Omental fat pad (tissue), 4 donors: ENCODE data around the gene PEF1. TPM values are rescaled to one million over a fixed set of nuclear protein-coding genes. Genes with fewer than 3 reads are reported as not detected.

Source experiments
- ATAC-seq: fragments of 150-250 bp; one replicate; pipeline ENCODE4 v1.9.1; 2016; ENCODE audit warnings: mild to moderate bottlenecking, moderate library complexity; ENCODE audit not compliant: low FRiP score
- DNase-seq: peaks from one replicate; pipeline ENCODE4 v3.0.0-alpha.2; 2019; ENCODE audit warnings: low spot score
- total RNA-seq, 4 donors: library from RNA; depleted of rRNA; stranded (reverse); fragments of >200 nt; gene quantifications; one replicate each; pipeline ENCODE4 v1.1.0, GENCODE V29; 2016
- TF ChIP-seq, protein P1 (sequence below), 3 donors: fragments of 450-650 bp; IDR thresholded peaks; one replicate each; pipeline ENCODE4 v1.5.1; 2016 to 2017; ENCODE audit warnings: antibody characterized with exemption in 3 of 3, mild to moderate bottlenecking in 3 of 3, moderate library complexity in 2 of 3

The PEF1 gene
- total RNA-seq, 4 donors from 2014 or later, result 54.7 to 73.5 (median 67.3) TPM

DNA sequence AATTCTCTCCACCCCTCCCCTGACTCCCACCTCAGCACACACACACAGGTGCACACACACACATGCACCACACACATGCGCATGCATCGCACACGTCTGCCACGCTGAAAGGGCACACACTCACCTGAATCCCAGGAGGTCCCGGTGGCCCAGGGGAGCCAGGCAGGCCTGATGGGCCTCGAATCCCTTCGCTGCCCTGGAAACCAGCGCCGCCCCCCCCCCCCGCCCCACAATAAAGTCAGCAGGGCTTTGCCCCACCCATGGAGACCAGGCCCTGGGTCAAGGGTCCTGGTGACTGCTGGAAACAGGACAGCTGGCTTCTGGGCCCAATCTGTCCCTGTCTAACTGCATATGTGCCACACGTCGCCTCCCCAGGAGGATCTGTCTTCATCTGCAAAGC is 17.8 kb upstream of the PEF1 start:
- TF ChIP-seq, protein P1, sequence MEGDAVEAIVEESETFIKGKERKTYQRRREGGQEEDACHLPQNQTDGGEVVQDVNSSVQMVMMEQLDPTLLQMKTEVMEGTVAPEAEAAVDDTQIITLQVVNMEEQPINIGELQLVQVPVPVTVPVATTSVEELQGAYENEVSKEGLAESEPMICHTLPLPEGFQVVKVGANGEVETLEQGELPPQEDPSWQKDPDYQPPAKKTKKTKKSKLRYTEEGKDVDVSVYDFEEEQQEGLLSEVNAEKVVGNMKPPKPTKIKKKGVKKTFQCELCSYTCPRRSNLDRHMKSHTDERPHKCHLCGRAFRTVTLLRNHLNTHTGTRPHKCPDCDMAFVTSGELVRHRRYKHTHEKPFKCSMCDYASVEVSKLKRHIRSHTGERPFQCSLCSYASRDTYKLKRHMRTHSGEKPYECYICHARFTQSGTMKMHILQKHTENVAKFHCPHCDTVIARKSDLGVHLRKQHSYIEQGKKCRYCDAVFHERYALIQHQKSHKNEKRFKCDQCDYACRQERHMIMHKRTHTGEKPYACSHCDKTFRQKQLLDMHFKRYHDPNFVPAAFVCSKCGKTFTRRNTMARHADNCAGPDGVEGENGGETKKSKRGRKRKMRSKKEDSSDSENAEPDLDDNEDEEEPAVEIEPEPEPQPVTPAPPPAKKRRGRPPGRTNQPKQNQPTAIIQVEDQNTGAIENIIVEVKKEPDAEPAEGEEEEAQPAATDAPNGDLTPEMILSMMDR (IDR thresholded peaks at IDR 0.05), result no peak
- DNase-seq (no peak), ATAC-seq (no peak)

DNA sequence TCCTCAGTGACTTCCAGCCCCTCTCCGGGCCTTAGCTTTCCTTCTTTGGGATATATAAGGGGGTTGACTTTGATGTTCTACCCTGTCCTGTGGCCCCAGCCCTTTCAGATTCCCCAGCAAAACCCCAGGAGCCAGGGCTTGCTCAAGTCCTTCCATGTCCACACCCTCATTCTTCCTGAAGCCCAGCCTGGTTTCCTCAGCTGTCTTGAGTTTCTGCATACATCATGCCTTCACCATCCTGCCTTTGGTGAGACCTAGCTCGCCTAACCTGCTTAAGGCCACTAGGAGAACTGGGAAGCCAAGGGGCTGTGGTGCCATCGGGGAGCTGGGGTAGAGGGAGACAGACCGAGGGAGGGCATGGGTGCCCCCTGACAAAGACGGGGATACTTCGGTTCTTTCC is 17.2 kb upstream of the PEF1 start:
- no peak for DNase-seq
- ATAC-seq, result no peak

GRCh38 chr1:31660871-31661455 is 16.3 kb upstream of the PEF1 start:
- DNase-seq, result no peak
- TF ChIP-seq, protein P1 (IDR thresholded peaks at IDR 0.05), result no peak
- ATAC-seq, result no peak

More for the DNA sequence above, 17.2 kb upstream of the PEF1 start:
- TF ChIP-seq, protein P1 (IDR thresholded peaks at IDR 0.05), result no peak

DNA sequence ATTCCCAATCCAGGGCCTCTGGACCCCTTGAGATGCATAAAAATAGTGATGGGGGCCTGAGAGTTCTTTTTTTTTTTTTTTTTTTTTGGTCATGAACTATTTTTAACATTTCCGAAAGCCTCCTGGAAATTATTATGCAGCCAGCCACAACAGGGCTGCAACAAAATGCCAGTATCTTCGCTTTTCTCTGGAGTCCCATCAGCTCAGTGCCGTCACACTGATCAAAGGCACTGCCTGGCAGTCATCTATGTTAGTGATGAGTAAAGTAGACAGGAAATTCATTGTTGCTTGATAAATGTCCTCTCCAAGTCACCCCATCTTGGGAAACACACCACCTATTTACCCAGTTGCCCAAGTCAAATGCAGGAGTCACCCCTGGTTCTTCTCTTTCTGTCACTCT is 15.2 kb upstream of the PEF1 start:
- DNase-seq (no peak), ATAC-seq (no peak)
- TF ChIP-seq, protein P1 (IDR thresholded peaks at IDR 0.05), result no peak

GRCh38 chr1:31658721-31659120 is 14.0 kb upstream of the PEF1 start:
- DNase-seq (no peak), ATAC-seq (no peak)
- TF ChIP-seq, protein P1 (IDR thresholded peaks at IDR 0.05), result no peak

- ATAC-seq (no peak), DNase-seq (no peak)
- TF ChIP-seq, protein P1 (IDR thresholded peaks at IDR 0.05), result no peak
Observed at GRCh38 chr1:31657972-31658510, 13.4 kb upstream of the PEF1 start.
